Activated naive CD8-positive, alpha-beta T cell treated with anti-CD3 and anti-CD28 coated beads, Interleukin-2, amount 10 ng/mL, durations not matched to agents 7 days and 5 days (primary cell): ENCODE results near the gene ARHGDIG. TPM values are rescaled to one million over a fixed set of nuclear protein-coding genes. Genes with fewer than 3 reads are reported as not detected.

Source experiments
- ATAC-seq: fragments of 150-1000 bp; cut with Tn5 transposase; one replicate; pipeline ENCODE4 v1.10.0; 2021; ENCODE audit warnings: low read depth, moderate library complexity
- POLR2A ChIA-PET: fragments of 350-600 bp; sonication (Branson Sonifier 250); formaldehyde crosslinking; loops from one replicate; lab custom pipeline; 2021; ENCODE audit warnings: antibody characterized with exemption; lab: Charles Lee
- DNase-seq: peaks from one replicate; pipeline ENCODE4 v3.0.0; 2021
- H3K27ac Mint-ChIP-seq: one replicate; pipeline ENCODE4 v1.8.0; 2022; ENCODE audit warnings: mild to moderate bottlenecking, mixed read lengths
- H3K27me3 Mint-ChIP-seq: one replicate; pipeline ENCODE4 v1.8.0; 2022; ENCODE audit warnings: mild to moderate bottlenecking, moderate library complexity, mixed read lengths
- H3K36me3 Mint-ChIP-seq: one replicate; pipeline ENCODE4 v1.8.0; 2021; ENCODE audit warnings: mild to moderate bottlenecking, mixed read lengths
- H3K4me1 Mint-ChIP-seq: one replicate; pipeline ENCODE4 v1.8.0; 2021; ENCODE audit warnings: mixed read lengths
- H3K4me3 Mint-ChIP-seq: one replicate; pipeline ENCODE4 v1.8.0; 2022; ENCODE audit warnings: mild to moderate bottlenecking, moderate library complexity, mixed read lengths
- H3K9me3 Mint-ChIP-seq: one replicate; pipeline ENCODE4 v1.8.0; 2021; ENCODE audit warnings: mixed read lengths
- total RNA-seq, 2 experiments: library from RNA; stranded (reverse); gene quantifications; one replicate each; pipeline ENCODE4 v1.2.3, GENCODE V29; 2021

ARHGDIG gene
- total RNA-seq, 2 experiments from 2014 or later = not detected

DNA sequence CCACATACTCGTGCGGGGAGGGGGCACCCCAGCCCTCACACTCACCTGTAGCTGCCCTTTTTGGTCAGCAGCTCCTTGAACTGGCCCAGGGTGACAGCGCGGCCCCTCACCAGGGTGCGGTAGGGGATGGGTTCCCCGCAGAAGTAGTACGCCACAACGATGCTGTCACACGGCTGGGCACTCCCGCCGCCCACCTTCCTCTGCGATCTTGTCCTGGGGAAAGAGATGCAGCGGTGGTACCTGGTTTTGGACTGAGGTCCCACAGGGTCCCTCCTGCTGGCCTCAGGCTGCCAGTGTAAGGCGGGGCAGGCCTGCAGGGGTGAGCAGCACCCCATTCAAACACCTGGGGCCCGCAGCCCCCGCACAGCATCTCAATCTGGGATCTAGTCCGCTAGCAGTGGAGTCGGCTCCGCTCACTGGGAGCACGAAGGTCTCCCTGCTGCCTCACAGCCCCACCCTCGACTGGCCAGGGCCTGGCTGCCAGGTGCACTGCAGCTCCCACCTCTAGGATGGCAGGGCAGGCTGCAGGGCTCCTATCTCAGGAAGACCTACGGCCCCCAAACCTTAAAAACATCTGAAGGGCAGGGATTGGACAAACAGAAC is 9.1 kb downstream of the ARHGDIG start:
- POLR2A ChIA-PET = interaction anchor here (0.6 kb wide), 1 partner anchor 193 kb away, joined by 6 read pairs; no protein-coding TSS in a partner anchor
- H3K27me3 Mint-ChIP-seq = no peaks in the 10 kb centered on the region
- DNase-seq (no peak), ATAC-seq (no peak)
- peaks cover 1% of the 10 kb centered on the region for H3K36me3 Mint-ChIP-seq
- H3K27ac Mint-ChIP-seq = no peak overlapping the region
- H3K4me3 Mint-ChIP-seq = no peak overlapping the region
- no peaks in the 10 kb centered on the region for H3K9me3 Mint-ChIP-seq
- H3K4me1 Mint-ChIP-seq = no peaks in the 10 kb centered on the region

DNA sequence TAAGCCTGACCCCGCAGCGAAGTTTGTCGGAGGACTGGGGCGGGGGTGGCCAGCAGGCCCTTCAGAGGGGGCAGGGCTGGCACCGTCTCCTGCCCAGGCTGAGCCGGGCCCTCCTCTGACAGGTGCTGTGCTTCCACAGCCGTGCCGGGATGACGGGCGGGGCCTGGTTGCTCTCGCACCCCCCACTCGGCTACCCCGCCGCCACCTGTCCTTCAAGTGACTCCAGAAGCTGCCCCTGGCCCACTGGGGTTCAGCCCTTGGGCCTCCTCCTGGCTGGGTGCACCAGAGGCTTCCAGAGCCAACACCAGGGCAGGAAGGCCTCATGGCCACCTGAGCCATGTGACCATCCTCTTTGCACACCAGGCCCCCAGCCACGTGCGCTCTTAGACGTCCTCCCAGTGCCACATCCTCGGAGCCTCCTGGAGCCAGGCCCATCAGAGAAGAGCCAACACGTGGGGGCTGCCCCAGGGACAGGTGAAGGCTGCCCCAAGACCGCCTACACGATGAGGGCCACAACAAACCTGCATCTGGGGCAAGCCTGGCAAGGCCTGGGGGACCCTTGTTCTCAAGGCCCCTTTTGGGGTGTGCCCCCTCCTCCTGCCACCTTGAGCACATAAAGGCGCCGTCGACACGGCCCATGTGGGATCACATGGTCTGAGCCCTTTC is 9.8 kb downstream of the ARHGDIG start:
- Mint-ChIP-seq H3K36me3 (peaks cover 1% of the 10 kb centered on the region), H3K4me1 (no peaks in the 10 kb centered on the region), H3K27me3 (no peaks in the 10 kb centered on the region), H3K27ac (no peak overlapping the region), H3K9me3 (no peaks in the 10 kb centered on the region), H3K4me3 (no peak overlapping the region)
- ATAC-seq (no peak), DNase-seq (no peak)
- POLR2A ChIA-PET = no interaction called here

DNA sequence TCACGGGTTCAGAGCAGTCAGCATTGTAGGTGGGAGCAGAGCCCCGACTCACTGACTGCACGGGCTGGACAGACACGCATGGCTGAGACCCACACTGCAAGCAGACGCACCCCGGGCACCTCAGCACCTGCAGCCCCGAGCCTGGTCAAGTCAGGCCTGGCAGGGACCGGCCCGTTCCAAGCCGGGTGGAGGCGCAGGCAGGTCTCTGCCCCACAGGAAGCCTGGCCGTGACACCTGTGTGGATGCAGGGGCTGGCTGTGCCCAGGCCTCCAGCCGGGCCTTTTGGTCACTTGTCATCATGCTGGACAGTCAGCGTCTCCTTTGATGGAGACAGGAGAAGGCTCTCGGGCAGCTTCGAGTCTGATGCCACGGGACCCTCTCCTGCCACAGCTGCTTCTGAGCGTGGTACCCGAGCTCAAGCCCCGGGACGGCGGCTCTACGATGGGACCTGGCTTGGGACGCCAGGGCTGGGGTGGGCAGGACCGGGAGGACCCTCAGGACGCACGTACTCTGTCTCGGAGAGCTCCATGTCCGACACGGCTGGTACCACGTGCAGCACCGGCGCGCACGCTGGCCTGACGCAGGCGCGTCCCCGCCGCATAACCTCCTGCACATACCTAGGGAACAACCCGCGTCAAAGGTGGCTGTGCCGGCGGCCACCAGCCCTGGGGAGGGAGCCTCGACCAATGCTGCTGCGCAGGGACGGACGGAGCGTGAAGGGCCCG is 10.5 kb downstream of the ARHGDIG start:
- POLR2A ChIA-PET = interaction anchor here (0.6 kb wide), 1 partner anchor 155 kb away, joined by 7 read pairs; no protein-coding TSS in a partner anchor

DNA sequence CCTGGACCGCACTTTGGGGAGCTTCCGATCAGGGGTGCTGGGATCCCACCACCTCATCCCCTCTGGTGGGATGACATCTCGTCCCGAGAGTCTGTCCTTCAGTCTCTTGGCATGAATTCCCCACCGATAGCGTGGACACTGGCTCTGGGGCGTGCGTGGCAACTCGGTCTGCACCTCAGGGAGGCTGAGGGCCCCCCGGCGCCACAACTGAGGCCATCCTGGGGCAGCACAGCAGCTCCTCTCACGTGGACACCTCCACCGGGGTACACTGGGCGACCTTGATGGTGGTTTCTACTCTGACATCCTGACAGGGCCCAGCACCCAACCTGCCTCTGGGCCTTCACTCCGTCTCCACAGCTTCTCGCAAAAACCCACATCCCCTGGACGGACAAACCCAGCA is 11.1 kb downstream of the ARHGDIG start:
- POLR2A ChIA-PET = interaction anchor here (0.6 kb wide), 1 partner anchor 156 kb away, joined by 7 read pairs; no protein-coding TSS in a partner anchor
- DNase-seq (no peak), ATAC-seq (no peak)
- Mint-ChIP-seq H3K9me3 (no peaks in the 10 kb centered on the region), H3K27ac (no peak overlapping the region), H3K4me1 (no peaks in the 10 kb centered on the region), H3K36me3 (peaks cover under 1% of the 10 kb centered on the region), H3K4me3 (no peak overlapping the region), H3K27me3 (no peaks in the 10 kb centered on the region)

More for the DNA sequence above, 10.5 kb downstream of the ARHGDIG start:
- Mint-ChIP-seq H3K9me3 (no peaks in the 10 kb centered on the region), H3K4me3 (no peak overlapping the region), H3K36me3 (peaks cover 1% of the 10 kb centered on the region), H3K27me3 (no peaks in the 10 kb centered on the region), H3K27ac (no peak overlapping the region), H3K4me1 (no peaks in the 10 kb centered on the region)
- no peak for DNase-seq
- no peak for ATAC-seq

DNA sequence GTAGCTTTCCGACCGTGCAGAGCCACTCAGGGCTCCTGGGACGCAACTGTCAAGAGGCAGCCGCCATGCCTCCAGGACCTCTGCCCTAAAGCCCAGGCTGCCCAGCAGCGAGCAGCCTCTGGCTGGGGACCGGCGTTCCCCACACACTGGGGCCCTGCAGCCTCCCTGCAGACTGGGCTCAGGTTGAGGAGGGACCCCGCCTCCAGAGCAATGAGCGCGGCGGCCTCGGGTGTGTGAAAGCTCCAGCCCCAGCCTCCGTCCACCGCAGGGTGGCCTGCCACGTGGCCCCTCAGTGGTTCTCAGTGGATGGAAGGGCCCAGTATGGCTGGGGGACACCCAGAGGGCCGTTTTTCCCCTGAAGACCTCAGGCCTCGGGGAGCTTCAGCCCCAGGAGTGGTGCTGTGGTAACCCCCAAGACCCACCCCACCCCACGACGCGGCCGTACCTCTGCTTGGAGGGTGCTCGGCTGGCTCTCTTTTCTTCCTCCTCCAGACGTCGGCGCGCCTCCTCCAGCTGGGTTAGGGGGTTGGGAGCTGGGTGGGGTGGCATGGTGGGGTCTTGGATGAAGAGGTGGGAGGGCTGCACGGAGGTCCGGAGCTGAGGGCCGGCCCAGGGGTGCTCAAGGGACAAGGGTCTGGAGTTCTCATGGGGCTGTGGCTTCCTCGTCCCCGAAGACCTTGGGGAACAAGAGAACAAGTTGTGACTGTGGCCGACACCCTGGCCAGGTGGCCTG is 12.8 kb downstream of the ARHGDIG start:
- no peaks in the 10 kb centered on the region for H3K4me1 Mint-ChIP-seq
- H3K4me3 Mint-ChIP-seq = no peak overlapping the region
- POLR2A ChIA-PET = no interaction called here
- DNase-seq (no peak), ATAC-seq (no peak)
- no peak overlapping the region for H3K27ac Mint-ChIP-seq
- H3K9me3 Mint-ChIP-seq = no peaks in the 10 kb centered on the region
- H3K36me3 Mint-ChIP-seq = peaks cover 1% of the 10 kb centered on the region
- no peaks in the 10 kb centered on the region for H3K27me3 Mint-ChIP-seq

DNA sequence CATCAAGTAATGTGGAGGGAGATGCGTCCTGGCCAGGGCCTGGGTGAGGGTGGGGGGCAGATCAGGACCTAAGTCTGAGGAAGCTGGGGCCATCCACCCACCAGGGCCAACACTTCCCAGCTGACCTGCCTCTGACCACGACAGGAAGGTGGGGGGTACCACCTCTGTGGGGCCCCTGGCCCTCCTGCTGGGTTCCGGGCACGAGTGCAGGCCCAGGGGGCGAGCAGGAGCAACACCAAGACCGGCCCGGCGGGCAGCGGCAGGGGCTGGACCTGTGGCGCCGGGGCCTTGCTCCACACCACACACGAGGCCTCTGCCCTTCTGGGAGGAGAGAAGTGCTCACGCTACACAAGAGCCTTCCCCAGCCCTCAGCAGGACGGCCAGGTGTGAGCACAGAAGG is 15.9 kb downstream of the ARHGDIG start:
- no peak overlapping the region for H3K27ac Mint-ChIP-seq
- ATAC-seq = no peak
- H3K9me3 Mint-ChIP-seq = no peaks in the 10 kb centered on the region
- no peak overlapping the region for H3K4me3 Mint-ChIP-seq
- no peaks in the 10 kb centered on the region for H3K27me3 Mint-ChIP-seq
- peaks cover 1% of the 10 kb centered on the region for H3K36me3 Mint-ChIP-seq
- H3K4me1 Mint-ChIP-seq = no peaks in the 10 kb centered on the region
- POLR2A ChIA-PET = no interaction called here
- no peak for DNase-seq

DNA sequence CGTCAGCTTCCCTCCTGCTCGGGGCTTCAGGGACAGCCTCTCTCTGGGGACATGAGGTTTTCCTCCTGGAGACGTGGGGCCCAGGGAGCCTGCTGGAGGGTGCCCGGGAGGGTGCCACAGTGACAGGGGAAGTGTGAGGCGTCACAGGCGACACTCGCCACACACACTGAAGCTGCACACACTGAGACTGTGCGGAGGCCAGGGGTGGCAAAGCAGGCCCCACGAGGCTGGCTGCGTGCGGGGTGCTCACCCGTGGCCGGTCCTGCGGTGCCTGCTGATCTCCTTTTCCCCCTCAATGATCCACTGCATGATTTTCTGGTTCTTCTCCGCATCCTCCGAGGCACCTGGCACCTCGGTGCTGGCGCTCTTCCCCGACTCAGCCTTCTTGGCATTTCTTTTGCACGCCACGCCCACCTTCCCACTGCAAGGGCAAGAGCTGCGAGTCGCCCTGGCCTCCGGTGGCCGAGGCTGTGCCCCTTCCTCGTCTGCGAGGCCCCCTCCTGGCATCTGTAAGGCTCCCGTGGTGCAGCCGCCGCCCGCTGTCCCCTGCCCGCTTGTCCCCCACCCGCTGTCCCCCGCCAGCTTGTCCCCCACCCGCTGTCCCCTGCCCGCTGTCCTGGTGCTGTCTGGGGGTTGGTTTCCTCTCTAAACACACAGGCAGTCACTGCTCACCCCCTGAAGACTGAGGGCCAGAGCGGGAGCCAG is 16.6 kb downstream of the ARHGDIG start:
- H3K36me3 Mint-ChIP-seq = peaks cover 1% of the 10 kb centered on the region
- ATAC-seq (no peak), DNase-seq (no peak)
- no peaks in the 10 kb centered on the region for H3K4me1 Mint-ChIP-seq
- H3K4me3 Mint-ChIP-seq = no peak overlapping the region
- H3K9me3 Mint-ChIP-seq = no peaks in the 10 kb centered on the region
- H3K27ac Mint-ChIP-seq = no peak overlapping the region
- POLR2A ChIA-PET = no interaction called here
- no peaks in the 10 kb centered on the region for H3K27me3 Mint-ChIP-seq

DNA sequence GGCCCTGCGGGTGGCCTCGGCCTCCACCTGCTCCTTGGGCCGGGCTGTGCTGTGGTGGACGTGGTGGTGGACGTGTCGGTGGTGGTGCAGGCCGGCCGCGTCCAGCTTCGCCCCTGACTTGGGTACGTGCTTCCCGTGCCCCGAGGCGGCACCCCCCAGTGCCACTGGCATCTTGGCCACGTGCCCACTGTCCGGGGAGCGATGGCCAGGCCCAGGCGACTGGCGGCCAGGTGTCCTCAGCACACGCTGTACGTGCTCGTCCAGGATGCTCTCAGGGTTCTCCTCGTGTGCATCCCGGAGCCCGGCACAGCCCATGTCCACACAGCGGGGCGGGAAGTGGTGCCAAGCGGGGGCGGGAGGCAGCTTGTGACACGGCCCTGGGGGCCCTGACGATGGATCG is 17.4 kb downstream of the ARHGDIG start:
- H3K4me3 Mint-ChIP-seq = no peak overlapping the region

DNA sequence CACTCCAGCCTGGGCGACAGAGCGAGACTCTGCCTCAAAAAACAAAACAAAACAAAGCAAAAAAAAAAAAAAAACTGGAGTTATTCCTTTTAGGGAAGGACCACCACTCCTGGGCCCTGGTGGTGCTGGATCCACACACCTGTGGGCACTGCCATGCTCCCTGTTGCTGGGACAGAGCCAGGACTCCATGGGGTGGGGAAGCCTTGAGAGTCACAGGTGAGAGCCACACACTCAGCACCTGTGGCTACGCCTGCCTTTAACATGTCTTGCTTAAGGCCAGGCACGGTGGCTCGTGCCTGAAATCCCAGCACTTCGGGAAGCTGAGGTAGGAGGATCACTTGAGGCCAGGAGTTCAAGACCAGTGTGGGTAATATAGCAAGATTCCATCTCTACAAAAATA is 20.8 kb downstream of the ARHGDIG start:
- Mint-ChIP-seq H3K27ac (no peak overlapping the region), H3K36me3 (peaks cover 1% of the 10 kb centered on the region), H3K4me1 (no peaks in the 10 kb centered on the region), H3K27me3 (no peaks in the 10 kb centered on the region), H3K4me3 (no peak overlapping the region), H3K9me3 (no peaks in the 10 kb centered on the region)
- ATAC-seq (no peak), DNase-seq (no peak)
- POLR2A ChIA-PET = no interaction called here

More for the DNA sequence above, 17.4 kb downstream of the ARHGDIG start:
- Mint-ChIP-seq H3K27ac (no peak overlapping the region), H3K4me1 (no peaks in the 10 kb centered on the region), H3K9me3 (no peaks in the 10 kb centered on the region), H3K27me3 (no peaks in the 10 kb centered on the region), H3K36me3 (peaks cover 1% of the 10 kb centered on the region)
- no peak for DNase-seq
- POLR2A ChIA-PET = no interaction called here
- ATAC-seq = no peak

DNA sequence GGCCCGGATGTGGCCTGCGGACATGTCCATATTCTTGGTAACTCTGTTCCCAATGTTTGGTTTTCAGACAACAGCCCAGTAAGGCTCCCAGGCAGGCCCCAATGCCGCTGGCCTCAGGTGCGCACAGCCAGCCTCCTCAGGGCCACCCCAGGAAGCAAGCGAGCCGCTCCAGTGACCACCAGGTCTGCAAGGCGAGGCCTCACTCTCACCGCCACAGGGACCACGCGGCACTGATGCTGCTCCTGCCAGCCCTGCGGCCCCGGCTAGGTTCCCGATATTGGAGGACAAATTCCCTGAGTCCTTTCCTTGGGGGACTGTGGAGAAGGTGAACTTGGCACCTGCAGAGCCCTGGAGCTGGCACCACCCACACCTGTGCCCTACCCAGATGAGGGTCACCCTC is 21.6 kb downstream of the ARHGDIG start:
- H3K36me3 Mint-ChIP-seq = peaks cover 3% of the 10 kb centered on the region

DNA sequence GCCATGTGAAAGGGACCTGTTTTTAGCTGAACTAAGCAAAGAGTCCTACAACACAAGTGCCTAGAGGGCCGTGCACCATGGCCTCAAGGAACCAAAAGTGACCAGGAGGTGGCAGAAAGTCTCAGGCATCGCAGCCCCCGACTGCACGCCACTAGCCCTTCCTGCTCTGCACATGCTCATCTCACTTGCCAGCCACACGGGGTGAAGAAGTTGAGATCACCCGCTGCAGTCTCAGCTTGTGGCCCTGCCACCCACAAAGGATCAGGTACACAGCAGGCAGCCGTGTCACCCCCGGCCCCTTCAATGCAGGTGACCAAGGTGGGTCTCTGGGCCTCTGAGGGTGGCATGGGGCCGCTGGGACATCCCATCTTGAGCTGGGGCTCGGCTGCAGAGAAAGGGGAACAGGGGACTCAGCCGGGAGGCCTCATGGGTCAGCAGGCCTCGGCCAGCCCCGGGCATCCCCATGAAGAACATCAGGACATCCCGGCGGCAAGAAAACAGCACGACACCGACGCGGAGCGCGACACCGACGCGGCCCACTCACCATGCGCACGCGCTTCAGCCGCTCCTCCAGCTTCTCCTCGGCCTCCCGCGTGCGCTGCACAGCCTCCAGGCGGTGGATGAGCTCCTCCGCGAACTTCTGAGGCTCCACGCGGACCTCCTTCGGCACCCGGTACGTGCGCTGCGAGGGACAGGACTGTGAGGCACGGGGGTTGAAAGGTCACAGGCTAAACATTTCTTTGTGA is 23.5 kb downstream of the ARHGDIG start:
- no peak for DNase-seq
- Mint-ChIP-seq H3K4me1 (peaks cover 2% of the 10 kb centered on the region), H3K27ac (no peak overlapping the region), H3K27me3 (no peaks in the 10 kb centered on the region), H3K4me3 (no peak overlapping the region), H3K9me3 (no peaks in the 10 kb centered on the region), H3K36me3 (peaks cover 1% of the 10 kb centered on the region)
- no peak for ATAC-seq
- POLR2A ChIA-PET = no interaction called here

More for the DNA sequence above, 21.6 kb downstream of the ARHGDIG start:
- no peaks in the 10 kb centered on the region for H3K4me1 Mint-ChIP-seq
- no peak for DNase-seq
- POLR2A ChIA-PET = no interaction called here
- no peak overlapping the region for H3K27ac Mint-ChIP-seq
- H3K27me3 Mint-ChIP-seq = no peaks in the 10 kb centered on the region
- no peaks in the 10 kb centered on the region for H3K9me3 Mint-ChIP-seq
- no peak overlapping the region for H3K4me3 Mint-ChIP-seq
- no peak for ATAC-seq

DNA sequence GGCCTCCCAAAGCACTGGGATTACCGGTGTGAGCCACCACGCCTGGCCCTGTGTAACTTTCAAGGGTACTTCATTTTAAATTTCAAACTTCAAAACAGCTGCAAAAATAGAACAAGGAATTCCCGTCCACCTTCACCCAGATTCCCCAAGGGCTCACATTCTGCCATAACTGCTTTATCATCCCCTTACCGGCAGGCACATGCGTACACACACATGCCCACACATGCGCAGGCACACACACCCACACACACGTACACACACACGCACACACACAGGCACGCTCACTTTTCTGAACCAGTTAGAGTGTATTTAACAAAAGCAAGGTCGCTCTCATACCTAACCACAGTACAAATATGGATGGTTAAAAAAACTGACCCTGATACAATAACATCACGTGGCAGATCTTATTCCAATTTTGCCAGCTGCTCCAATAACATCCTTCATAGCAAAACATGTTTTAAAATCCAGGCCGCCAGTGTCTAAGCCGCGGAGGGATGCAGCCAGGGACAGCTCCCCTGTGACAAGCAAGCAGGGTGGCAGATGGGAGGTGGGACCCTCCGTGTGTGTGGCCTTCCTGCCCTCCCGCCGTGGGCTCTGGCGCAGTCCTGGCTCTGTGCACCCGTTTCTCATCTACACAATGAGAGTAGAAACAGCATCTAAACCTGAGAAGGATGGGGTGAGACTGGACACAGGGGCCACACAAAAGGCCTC is 25.7 kb downstream of the ARHGDIG start:
- Mint-ChIP-seq H3K27me3 (no peaks in the 10 kb centered on the region), H3K36me3 (peaks cover 5% of the 10 kb centered on the region), H3K9me3 (no peaks in the 10 kb centered on the region), H3K27ac (no peak overlapping the region), H3K4me3 (no peak overlapping the region), H3K4me1 (peaks cover 9% of the 10 kb centered on the region)
- POLR2A ChIA-PET = no interaction called here
- no peak for ATAC-seq
- no peak for DNase-seq
